GM18499 (cell line): ENCODE results near the gene NTF4.

Experiments used
- ATAC-seq: cut with Tn5 transposase; IDR thresholded peaks from one replicate; pipeline ENCODE4 v1.9.1; 2021; ENCODE audit warnings: moderate number of reproducible peaks; ENCODE audit not compliant: insufficient read depth, unreplicated experiment

The NTF4 gene

GRCh38 chr19:49064768-49065611 is at the start of gene NTF4:
Gene NTF4, minus strand, starts transcription at chr19:49064818. Its CDS starts 2,821 bp downstream, at chr19:49061997.
- ATAC-seq, result no peak

- ATAC-seq, result no peak
Measured at GRCh38 chr19:49113762-49114629, 49.4 kb upstream of the NTF4 start, which contains the start of gene LIN7B. Gene LIN7B, plus strand, starts transcription at chr19:49114370. Its CDS starts 35 bp downstream, at chr19:49114405.

GRCh38 chr19:49111218-49111998 is 46.8 kb upstream of the NTF4 start:
- no peak for ATAC-seq

- ATAC-seq, result no peak
Measured at GRCh38 chr19:49110567-49110966, 45.9 kb upstream of the NTF4 start.

GRCh38 chr19:49109569-49110233 is 45.1 kb upstream of the NTF4 start:
- ATAC-seq, result no peak

GRCh38 chr19:49109051-49109450 is 44.4 kb upstream of the NTF4 start:
- ATAC-seq, result no peak

- no peak for ATAC-seq
Measured at GRCh38 chr19:49107625-49108459, 43.2 kb upstream of the NTF4 start.

GRCh38 chr19:49106648-49107135 is 42.1 kb upstream of the NTF4 start:
- no peak for ATAC-seq

GRCh38 chr19:49104229-49104864 is 39.7 kb upstream of the NTF4 start:
- ATAC-seq, result no peak

GRCh38 chr19:49103331-49104085 is 38.9 kb upstream of the NTF4 start:
- no peak for ATAC-seq

GRCh38 chr19:49102303-49102702 is 37.7 kb upstream of the NTF4 start:
- no peak for ATAC-seq

- no peak for ATAC-seq
Measured at GRCh38 chr19:49101160-49101559, 36.5 kb upstream of the NTF4 start.

- ATAC-seq, result no peak
Measured at GRCh38 chr19:49098795-49099194, 34.2 kb upstream of the NTF4 start.

GRCh38 chr19:49097453-49098288 is 33.1 kb upstream of the NTF4 start:
- no peak for ATAC-seq

- no peak for ATAC-seq
Measured at GRCh38 chr19:49094505-49095482, 30.2 kb upstream of the NTF4 start.

- no peak for ATAC-seq
Measured at GRCh38 chr19:49092686-49093085, 28.1 kb upstream of the NTF4 start.
